Heart left ventricle (tissue), 16 donors: ENCODE results near the gene GAS7. TPM values are rescaled to one million over a fixed set of nuclear protein-coding genes. Genes with fewer than 3 reads are reported as not detected.

Experiments used
- ATAC-seq, 4 donors: fragments of 200-7000 bp; cut with Tn5 transposase; one replicate each; pipeline ENCODE4 v1.9.1; 2020 to 2022; ENCODE audit warnings: moderate library complexity in 4 of 4, mild to moderate bottlenecking in 3 of 4, moderate number of reproducible peaks in 1 of 4
- DNase-seq, 5 donors: peaks; one replicate each; pipeline ENCODE4 v3.0.0-alpha.2; 2020
- H3K27ac ChIP-seq, 12 donors: fragments of 200-600 bp; sonication (generic) in 4 of 12; one replicate each; pipeline versions ENCODE4 v1.5.0 to v1.8.0; 2016 to 2022; ENCODE audit warnings: mild to moderate bottlenecking in 2 of 12
- H3K27me3 ChIP-seq, 9 donors: fragments of 200-600 bp; sonication (generic) in 2 of 9; one replicate each; pipeline versions ENCODE4 v1.5.1 to v1.8.0; 2016 to 2022; ENCODE audit warnings: mild to moderate bottlenecking in 3 of 9
- H3K36me3 ChIP-seq, 9 donors: fragments of 200-600 bp; sonication (generic) in 2 of 9; one replicate each; pipeline versions ENCODE4 v1.5.0 to v1.8.0; 2018 to 2022; ENCODE audit warnings: mild to moderate bottlenecking in 2 of 9
- H3K4me1 ChIP-seq, 12 donors: fragments of 200-600 bp; sonication (generic) in 4 of 12; one replicate each; pipeline versions ENCODE4 v1.5.0 to v1.8.0; 2016 to 2022; ENCODE audit warnings: mild to moderate bottlenecking in 3 of 12
- H3K4me3 ChIP-seq, 12 donors: fragments of 200-600 bp; sonication (generic) in 4 of 12; one replicate each; pipeline versions ENCODE4 v1.5.0 to v1.8.0; 2017 to 2022; ENCODE audit warnings: mild to moderate bottlenecking in 9 of 12, moderate library complexity in 4 of 12
- H3K9me3 ChIP-seq, 12 donors: fragments of 200-600 bp; sonication (generic) in 4 of 12; one replicate each; pipeline versions ENCODE4 v1.5.0 to v1.8.0; 2016 to 2022; ENCODE audit warnings: mild to moderate bottlenecking in 1 of 12
- CTCF ChIP-seq, 12 donors: fragments of 200-600 bp; sonication (generic) in 4 of 12; IDR thresholded peaks; one replicate each; pipeline versions ENCODE4 v1.5.0 to v1.8.0; 2018 to 2022; ENCODE audit warnings: antibody characterized with exemption in 12 of 12, mild to moderate bottlenecking in 5 of 12
- POLR2A ChIP-seq, 2 donors: fragments of 450-650 bp; IDR thresholded peaks; one replicate each; pipeline ENCODE4 v1.6.1; 2017; ENCODE audit warnings: antibody characterized with exemption in 2 of 2, mild to moderate bottlenecking in 2 of 2, moderate library complexity in 2 of 2
- WGBS, 4 donors: extraction: QIAGEN DNeasy Blood & Tissue Kit in 2 of 4; methylation state at CpG; one replicate each; pipeline versions ENCODE4 v1.1.5 to v1.1.7; 2013 to 2018; 5-methylcytosine and 5-hydroxymethylcytosine counted together
- intact Hi-C, 10 donors: fragments of 100-400 bp; cut with DNase I; formaldehyde crosslinking; loops; one replicate each; pipeline versions ENCODE4 v1.11.1 to v1.14.2; 2022
- polyA plus RNA-seq, 2 donors: library from polyadenylated mRNA; stranded (reverse); fragments of 200-250 nt; gene quantifications; one replicate each; pipeline ENCODE4 v1.2.3, GENCODE V29; 2013
- total RNA-seq, 9 donors: library from RNA; depleted of rRNA in 2 of 9; stranded (reverse); fragments of >200 nt in 2 of 9; fragmentation: NEBNext Ultra II Directional in 3 of 9; extraction: Animal tissue kit (Norgen Biotek cat#: 25700) in 3 of 9; gene quantifications; one replicate each; pipeline versions ENCODE4 v1.1.0 to v1.2.4, GENCODE V29; 2016 to 2023
- donor health status: ischemic (EF 13 %, LVEDD 7.1; RV severe dilation, severe dysfunction).
- donor health status: healthy with polysubstance abuse.
- donor health status: DM: no; HTN: yes; CAD: no.
- donor health status: DM: no; HTN: no; CAD: no.
- donor health status: ischemic (EF 25% LVEDD 6.9; RV normal size, moderate dysfunction).
- donor health status: ischemic (EF 25% LVEDD 5.7; RV mildly dilated, moderate dysfunction).
- donor health status: healthy.
- donor health status: DM: yes; HTN: yes; CAD: no.
- donor health status: ischemic (EF 35%, LVEDD 5.7; RV mildly dilated, moderate dysfunction).
- donor health status: nonischemic (EF 11% LVEDD 7.7; RV severe dilation, severe dysfunction).
- donor health status: DM: yes; HTN: yes; CAD: no.
- donor health status: PGD.
- donor health status: ischemic (EF 29% LVEDD 5.4; RV normal size, mild dysfunction).
- donor health status: nonischemic (EF 23%, LVEDD 6.1; RV moderate dilation, normal function).

GAS7 gene
- total and polyA plus RNA-seq, 11 donors: 19.4 to 86.5 (median 65.1) TPM

GRCh38 chr17:9899280-9900043, 298.9 kb downstream of the GAS7 start:
- WGBS, 4 donors: 71 to 83% (median 75%) methylated on average over 20 to 21 of the region's 21 CpGs
- intact Hi-C loops: loop anchor here in 3 of 10 donors (10.0 kb wide), 2 partner anchors 165 to 175 kb away; no protein-coding TSS in a partner anchor
- Histone ChIP-seq H3K4me1 (no peaks in the 10 kb centered on the region), H3K4me3 (no peak overlapping the region), H3K36me3 (no peaks in the 10 kb centered on the region), H3K9me3 (peaks cover 0 to 5% (median 0%) of the 10 kb centered on the region in 12 donors), H3K27me3 (peaks cover 0 to 7% (median 0%) of the 10 kb centered on the region in 9 donors), H3K27ac (peak overlapping the region in 1 of 12 donors; percentile 39)
- ATAC-seq (peak in 1 of 4 donors; percentile 47), DNase-seq (no peak)
- TF ChIP-seq POLR2A (IDR thresholded peaks at IDR 0.05): no peak
- TF ChIP-seq CTCF (IDR thresholded peaks at IDR 0.05): no peak

GRCh38 chr17:9898812-9899211, 299.6 kb downstream of the GAS7 start:
- ATAC-seq: no peak
- DNase-seq: no peak
- no peak overlapping the region for H3K27ac ChIP-seq
- intact Hi-C loops: loop anchor here in 3 of 10 donors (10.0 kb wide), 2 partner anchors 164 to 174 kb away; no protein-coding TSS in a partner anchor
- TF ChIP-seq CTCF (IDR thresholded peaks at IDR 0.05) (no peak), POLR2A (IDR thresholded peaks at IDR 0.05) (no peak)
- H3K36me3 ChIP-seq: no peaks in the 10 kb centered on the region
- H3K9me3 ChIP-seq: peaks cover 0 to 10% (median 0%) of the 10 kb centered on the region in 12 donors
- 93 to 96% (median 95%) methylated on average over 8 of the region's 8 CpGs for WGBS, 4 donors
- H3K4me1 ChIP-seq: no peaks in the 10 kb centered on the region
- H3K4me3 ChIP-seq: no peak overlapping the region
- H3K27me3 ChIP-seq: peaks cover 0 to 7% (median 0%) of the 10 kb centered on the region in 9 donors

GRCh38 chr17:9897372-9897968, 300.9 kb downstream of the GAS7 start:
- intact Hi-C loops: loop anchor here in 3 of 10 donors (10.0 kb wide), 2 partner anchors 163 to 173 kb away; no protein-coding TSS in a partner anchor

More at GRCh38 chr17:9897372-9897968, 300.9 kb downstream of the GAS7 start:
- 77 to 84% (median 81%) methylated on average over 13 of the region's 13 CpGs for WGBS, 4 donors
- Histone ChIP-seq H3K27ac (no peak overlapping the region), H3K4me3 (no peak overlapping the region), H3K27me3 (peaks cover 0 to 7% (median 0%) of the 10 kb centered on the region in 9 donors), H3K4me1 (no peaks in the 10 kb centered on the region), H3K9me3 (peaks cover 0 to 10% (median 0%) of the 10 kb centered on the region in 12 donors), H3K36me3 (no peaks in the 10 kb centered on the region)
- TF ChIP-seq CTCF (IDR thresholded peaks at IDR 0.05): no peak
- TF ChIP-seq POLR2A (IDR thresholded peaks at IDR 0.05): no peak
- ATAC-seq: no peak
- no peak for DNase-seq
